Dermis microvascular lymphatic vessel endothelial cell (primary cell): ENCODE data around the gene CKMT1B. TPM values are rescaled to one million over a fixed set of nuclear protein-coding genes. Genes with fewer than 3 reads are reported as not detected.
"Not testable (repeated sequence)": the region's sequence is repeated elsewhere in the genome, so short reads cannot be mapped to it uniquely, and the experiment has no call there.

Source experiments
- DNase-seq, 2 donors: peaks; one replicate each; pipeline versions ENCODE4 v3.0.0 to v3.0.0-alpha.2; 2010; ENCODE audit warnings: low read depth in 2 of 2
- total RNA-seq: library from RNA; depleted of rRNA; stranded (reverse); fragments of >200 nt; gene quantifications from 2 replicates; pipeline ENCODE4 v1.2.1, GENCODE V29; 2014

CKMT1B gene
- total RNA-seq, 1 donor from 2014 or later = not detected

DNA sequence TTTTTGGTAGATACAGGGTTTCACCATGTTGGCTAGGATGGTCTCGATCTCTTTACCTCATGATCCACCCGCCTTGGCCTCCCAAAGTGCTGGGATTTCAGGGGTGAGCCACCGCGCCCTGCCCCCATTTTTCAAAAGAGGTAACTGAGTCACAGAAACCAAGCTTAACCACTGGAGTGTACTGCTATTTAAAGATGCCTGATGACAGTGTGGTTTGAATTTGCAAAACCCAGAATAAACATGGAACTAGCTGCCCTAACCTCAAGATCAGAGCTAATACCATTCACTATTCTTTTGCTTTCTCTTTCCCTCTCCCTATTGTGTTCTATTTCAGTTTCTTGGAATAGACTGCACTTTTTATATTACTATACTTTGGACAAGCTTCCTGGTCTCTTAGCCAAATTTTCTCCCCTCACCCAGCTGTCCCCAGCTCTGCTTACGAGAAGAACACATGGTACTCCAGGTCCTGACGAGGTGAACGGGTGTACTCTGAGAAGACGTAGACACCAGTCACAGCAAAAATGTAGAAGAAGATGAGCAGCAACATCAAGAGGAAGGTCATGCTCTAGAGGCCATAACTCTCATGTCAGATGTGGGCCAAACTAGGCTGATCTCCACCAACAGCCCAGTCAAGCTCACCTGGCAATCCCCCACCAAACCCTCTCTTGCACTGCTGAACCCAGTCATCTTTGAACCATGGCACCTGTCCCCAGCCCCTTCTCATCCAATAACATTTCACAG, 44.8 kb downstream of the CKMT1B start:
- not testable (repeated sequence) for DNase-seq

Other genes starting within 250 kb of the CKMT1B start
- gene ZSCAN29, start 223.0 kb upstream of the CKMT1B start, total RNA-seq = 12.6 and 12.8 TPM in 2 replicates
- 8.3 and 8.5 TPM in 2 replicates for gene TUBGCP4, start 222.9 kb upstream of the CKMT1B start, total RNA-seq
- gene TP53BP1, start 100.9 kb upstream of the CKMT1B start, total RNA-seq = 42.6 and 43.1 TPM in 2 replicates
- under 0.01 and 0.13 TPM in 2 replicates for gene MAP1A, start 76.4 kb upstream of the CKMT1B start, total RNA-seq
- gene PPIP5K1, start 3.8 kb upstream of the CKMT1B start, total RNA-seq = 11.6 and 23.8 TPM in 2 replicates
- 0.13 TPM in 1 of 2 replicates, not detected in the other for gene STRC, start 24.8 kb downstream of the CKMT1B start, total RNA-seq
- gene CATSPER2, start 54.8 kb downstream of the CKMT1B start, total RNA-seq = 0.13 and 0.63 TPM in 2 replicates
- gene CKMT1A, start 99.8 kb downstream of the CKMT1B start, total RNA-seq = not detected in 2 replicates
- 114 and 146 TPM in 2 replicates for gene PDIA3, start 152.4 kb downstream of the CKMT1B start, total RNA-seq
- gene ELL3, start 182.9 kb downstream of the CKMT1B start, total RNA-seq = 1.5 and 1.9 TPM in 2 replicates
- 228 and 384 TPM in 2 replicates for gene SERF2, start 198.3 kb downstream of the CKMT1B start, total RNA-seq
- gene SERINC4, start 206.2 kb downstream of the CKMT1B start, total RNA-seq = not detected in 2 replicates
- 3.2 and 4.7 TPM in 2 replicates for gene HYPK, start 206.6 kb downstream of the CKMT1B start, total RNA-seq
- 15.9 and 20.7 TPM in 2 replicates for gene MFAP1, start 230.7 kb downstream of the CKMT1B start, total RNA-seq
- gene WDR76, start 233.0 kb downstream of the CKMT1B start, total RNA-seq = 6.6 and 10.5 TPM in 2 replicates